HEK293 (cell line): Measurements from ENCODE around the gene DENND5A.

Source experiments
- BCL11A ChIP-seq: fragments of 450-650 bp; formaldehyde crosslinking; IDR thresholded peaks from 2 replicates; pipeline ENCODE4 v1.5.1; 2016; ENCODE audit warnings: low read depth, missing biosample characterization, missing genetic modification characterization
- KLF1 ChIP-seq: fragments of 450-650 bp; formaldehyde crosslinking; IDR thresholded peaks from 2 replicates; pipeline ENCODE4 v1.5.1; 2016; ENCODE audit warnings: missing biosample characterization, missing genetic modification characterization
- TCF7L2 ChIP-seq: IDR thresholded peaks from 2 replicates; pipeline ENCODE4 v1.6.1; 2011; ENCODE audit warnings: low read depth, mild to moderate bottlenecking, inconsistent platforms, low read length, moderate library complexity, borderline replicate concordance
- ZNF138 ChIP-seq: fragments of 450-650 bp; formaldehyde crosslinking; IDR thresholded peaks from 2 replicates; pipeline ENCODE4 v1.5.1; 2016; ENCODE audit warnings: missing biosample characterization, missing genetic modification characterization, borderline replicate concordance
- ZNF510 ChIP-seq: fragments of 450-650 bp; formaldehyde crosslinking; IDR thresholded peaks from 2 replicates; pipeline ENCODE4 v1.5.1; 2018; ENCODE audit warnings: mild to moderate bottlenecking, missing genetic modification characterization, missing biosample characterization; ENCODE audit not compliant: insufficient replicate concordance
- ZNF600 ChIP-seq: fragments of 450-650 bp; formaldehyde crosslinking; IDR thresholded peaks from 2 replicates; pipeline ENCODE4 v1.5.1; 2016; ENCODE audit warnings: missing biosample characterization, missing genetic modification characterization
- TF ChIP-seq, protein P1 (sequence below): fragments of 450-650 bp; formaldehyde crosslinking; IDR thresholded peaks from 2 replicates; pipeline ENCODE4 v1.5.1; 2016; ENCODE audit warnings: missing biosample characterization, missing genetic modification characterization
- TF ChIP-seq, protein P2 (sequence below): fragments of 450-650 bp; formaldehyde crosslinking; IDR thresholded peaks from 2 replicates; pipeline ENCODE4 v1.5.1; 2016; ENCODE audit warnings: missing biosample characterization, missing genetic modification characterization
- TF ChIP-seq, protein P3 (sequence below): fragments of 450-650 bp; formaldehyde crosslinking; IDR thresholded peaks from 2 replicates; pipeline ENCODE4 v1.5.1; 2016; ENCODE audit warnings: missing biosample characterization, missing genetic modification characterization
- TF ChIP-seq, protein P4 (sequence below): fragments of 450-650 bp; formaldehyde crosslinking; IDR thresholded peaks from 2 replicates; pipeline ENCODE4 v1.5.1; 2016; ENCODE audit warnings: missing biosample characterization, missing genetic modification characterization
- TF ChIP-seq, protein P5 (sequence below): fragments of 450-650 bp; formaldehyde crosslinking; IDR thresholded peaks from 2 replicates; pipeline ENCODE4 v1.5.1; 2016; ENCODE audit warnings: missing biosample characterization, missing genetic modification characterization

DNA sequence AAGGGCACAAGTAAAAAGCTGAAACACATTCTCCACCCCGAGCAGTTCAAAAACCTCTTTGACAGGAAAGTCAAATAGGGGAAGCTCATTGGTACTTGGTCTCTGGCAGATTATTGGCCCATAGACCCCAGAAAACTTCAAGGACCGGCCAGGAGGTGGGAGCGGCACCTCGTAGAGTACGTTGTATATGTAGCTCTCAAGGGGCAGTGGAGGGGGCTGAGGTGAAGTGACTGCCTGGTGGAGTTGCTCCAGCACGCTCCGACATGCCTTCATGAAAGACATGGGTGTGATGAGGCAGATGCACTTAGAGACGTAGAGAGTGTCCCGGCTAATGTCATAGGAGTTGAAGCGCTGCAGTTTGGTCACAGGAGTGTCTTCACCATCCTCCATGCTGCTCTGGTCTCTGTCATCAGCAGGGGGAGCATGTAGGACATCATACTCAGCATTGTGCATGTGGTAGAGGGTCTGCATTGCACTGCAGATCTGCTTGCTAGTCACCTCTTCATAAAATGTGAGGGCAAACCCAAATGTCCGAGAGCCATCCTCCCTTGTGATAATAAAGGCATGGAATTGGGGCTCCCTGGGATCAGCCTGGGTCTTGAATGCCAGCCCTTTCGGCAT is 61.3 kb downstream of the DENND5A start:
- TF ChIP-seq, protein P1, sequence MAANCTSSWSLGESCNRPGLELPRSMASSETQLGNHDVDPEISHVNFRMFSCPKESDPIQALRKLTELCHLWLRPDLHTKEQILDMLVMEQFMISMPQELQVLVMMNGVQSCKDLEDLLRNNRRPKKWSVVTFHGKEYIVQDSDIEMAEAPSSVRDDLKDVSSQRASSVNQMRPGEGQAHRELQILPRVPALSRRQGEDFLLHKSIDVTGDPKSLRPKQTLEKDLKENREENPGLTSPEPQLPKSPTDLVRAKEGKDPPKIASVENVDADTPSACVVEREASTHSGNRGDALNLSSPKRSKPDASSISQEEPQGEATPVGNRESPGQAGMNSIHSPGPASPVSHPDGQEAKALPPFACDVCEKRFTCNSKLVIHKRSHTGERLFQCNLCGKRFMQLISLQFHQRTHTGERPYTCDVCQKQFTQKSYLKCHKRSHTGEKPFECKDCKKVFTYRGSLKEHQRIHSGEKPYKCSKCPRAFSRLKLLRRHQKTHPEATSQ: no peak
- TF ChIP-seq ZNF510 (tag by site-specific recombination) (no peak), BCL11A (tag by site-specific recombination) (no peak), ZNF600 (no peak), KLF1 (no peak), ZNF138 (tag by site-specific recombination) (no peak), TCF7L2 (no peak)
- TF ChIP-seq, protein P2, sequence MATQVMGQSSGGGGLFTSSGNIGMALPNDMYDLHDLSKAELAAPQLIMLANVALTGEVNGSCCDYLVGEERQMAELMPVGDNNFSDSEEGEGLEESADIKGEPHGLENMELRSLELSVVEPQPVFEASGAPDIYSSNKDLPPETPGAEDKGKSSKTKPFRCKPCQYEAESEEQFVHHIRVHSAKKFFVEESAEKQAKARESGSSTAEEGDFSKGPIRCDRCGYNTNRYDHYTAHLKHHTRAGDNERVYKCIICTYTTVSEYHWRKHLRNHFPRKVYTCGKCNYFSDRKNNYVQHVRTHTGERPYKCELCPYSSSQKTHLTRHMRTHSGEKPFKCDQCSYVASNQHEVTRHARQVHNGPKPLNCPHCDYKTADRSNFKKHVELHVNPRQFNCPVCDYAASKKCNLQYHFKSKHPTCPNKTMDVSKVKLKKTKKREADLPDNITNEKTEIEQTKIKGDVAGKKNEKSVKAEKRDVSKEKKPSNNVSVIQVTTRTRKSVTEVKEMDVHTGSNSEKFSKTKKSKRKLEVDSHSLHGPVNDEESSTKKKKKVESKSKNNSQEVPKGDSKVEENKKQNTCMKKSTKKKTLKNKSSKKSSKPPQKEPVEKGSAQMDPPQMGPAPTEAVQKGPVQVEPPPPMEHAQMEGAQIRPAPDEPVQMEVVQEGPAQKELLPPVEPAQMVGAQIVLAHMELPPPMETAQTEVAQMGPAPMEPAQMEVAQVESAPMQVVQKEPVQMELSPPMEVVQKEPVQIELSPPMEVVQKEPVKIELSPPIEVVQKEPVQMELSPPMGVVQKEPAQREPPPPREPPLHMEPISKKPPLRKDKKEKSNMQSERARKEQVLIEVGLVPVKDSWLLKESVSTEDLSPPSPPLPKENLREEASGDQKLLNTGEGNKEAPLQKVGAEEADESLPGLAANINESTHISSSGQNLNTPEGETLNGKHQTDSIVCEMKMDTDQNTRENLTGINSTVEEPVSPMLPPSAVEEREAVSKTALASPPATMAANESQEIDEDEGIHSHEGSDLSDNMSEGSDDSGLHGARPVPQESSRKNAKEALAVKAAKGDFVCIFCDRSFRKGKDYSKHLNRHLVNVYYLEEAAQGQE (tag by site-specific recombination): no peak
- TF ChIP-seq, protein P3, sequence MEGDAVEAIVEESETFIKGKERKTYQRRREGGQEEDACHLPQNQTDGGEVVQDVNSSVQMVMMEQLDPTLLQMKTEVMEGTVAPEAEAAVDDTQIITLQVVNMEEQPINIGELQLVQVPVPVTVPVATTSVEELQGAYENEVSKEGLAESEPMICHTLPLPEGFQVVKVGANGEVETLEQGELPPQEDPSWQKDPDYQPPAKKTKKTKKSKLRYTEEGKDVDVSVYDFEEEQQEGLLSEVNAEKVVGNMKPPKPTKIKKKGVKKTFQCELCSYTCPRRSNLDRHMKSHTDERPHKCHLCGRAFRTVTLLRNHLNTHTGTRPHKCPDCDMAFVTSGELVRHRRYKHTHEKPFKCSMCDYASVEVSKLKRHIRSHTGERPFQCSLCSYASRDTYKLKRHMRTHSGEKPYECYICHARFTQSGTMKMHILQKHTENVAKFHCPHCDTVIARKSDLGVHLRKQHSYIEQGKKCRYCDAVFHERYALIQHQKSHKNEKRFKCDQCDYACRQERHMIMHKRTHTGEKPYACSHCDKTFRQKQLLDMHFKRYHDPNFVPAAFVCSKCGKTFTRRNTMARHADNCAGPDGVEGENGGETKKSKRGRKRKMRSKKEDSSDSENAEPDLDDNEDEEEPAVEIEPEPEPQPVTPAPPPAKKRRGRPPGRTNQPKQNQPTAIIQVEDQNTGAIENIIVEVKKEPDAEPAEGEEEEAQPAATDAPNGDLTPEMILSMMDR (tag by site-specific recombination): no peak; the same call in 1 of the 2 replicates
- TF ChIP-seq, protein P4, sequence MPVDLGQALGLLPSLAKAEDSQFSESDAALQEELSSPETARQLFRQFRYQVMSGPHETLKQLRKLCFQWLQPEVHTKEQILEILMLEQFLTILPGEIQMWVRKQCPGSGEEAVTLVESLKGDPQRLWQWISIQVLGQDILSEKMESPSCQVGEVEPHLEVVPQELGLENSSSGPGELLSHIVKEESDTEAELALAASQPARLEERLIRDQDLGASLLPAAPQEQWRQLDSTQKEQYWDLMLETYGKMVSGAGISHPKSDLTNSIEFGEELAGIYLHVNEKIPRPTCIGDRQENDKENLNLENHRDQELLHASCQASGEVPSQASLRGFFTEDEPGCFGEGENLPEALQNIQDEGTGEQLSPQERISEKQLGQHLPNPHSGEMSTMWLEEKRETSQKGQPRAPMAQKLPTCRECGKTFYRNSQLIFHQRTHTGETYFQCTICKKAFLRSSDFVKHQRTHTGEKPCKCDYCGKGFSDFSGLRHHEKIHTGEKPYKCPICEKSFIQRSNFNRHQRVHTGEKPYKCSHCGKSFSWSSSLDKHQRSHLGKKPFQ (tag by site-specific recombination): no peak
- TF ChIP-seq, protein P5, sequence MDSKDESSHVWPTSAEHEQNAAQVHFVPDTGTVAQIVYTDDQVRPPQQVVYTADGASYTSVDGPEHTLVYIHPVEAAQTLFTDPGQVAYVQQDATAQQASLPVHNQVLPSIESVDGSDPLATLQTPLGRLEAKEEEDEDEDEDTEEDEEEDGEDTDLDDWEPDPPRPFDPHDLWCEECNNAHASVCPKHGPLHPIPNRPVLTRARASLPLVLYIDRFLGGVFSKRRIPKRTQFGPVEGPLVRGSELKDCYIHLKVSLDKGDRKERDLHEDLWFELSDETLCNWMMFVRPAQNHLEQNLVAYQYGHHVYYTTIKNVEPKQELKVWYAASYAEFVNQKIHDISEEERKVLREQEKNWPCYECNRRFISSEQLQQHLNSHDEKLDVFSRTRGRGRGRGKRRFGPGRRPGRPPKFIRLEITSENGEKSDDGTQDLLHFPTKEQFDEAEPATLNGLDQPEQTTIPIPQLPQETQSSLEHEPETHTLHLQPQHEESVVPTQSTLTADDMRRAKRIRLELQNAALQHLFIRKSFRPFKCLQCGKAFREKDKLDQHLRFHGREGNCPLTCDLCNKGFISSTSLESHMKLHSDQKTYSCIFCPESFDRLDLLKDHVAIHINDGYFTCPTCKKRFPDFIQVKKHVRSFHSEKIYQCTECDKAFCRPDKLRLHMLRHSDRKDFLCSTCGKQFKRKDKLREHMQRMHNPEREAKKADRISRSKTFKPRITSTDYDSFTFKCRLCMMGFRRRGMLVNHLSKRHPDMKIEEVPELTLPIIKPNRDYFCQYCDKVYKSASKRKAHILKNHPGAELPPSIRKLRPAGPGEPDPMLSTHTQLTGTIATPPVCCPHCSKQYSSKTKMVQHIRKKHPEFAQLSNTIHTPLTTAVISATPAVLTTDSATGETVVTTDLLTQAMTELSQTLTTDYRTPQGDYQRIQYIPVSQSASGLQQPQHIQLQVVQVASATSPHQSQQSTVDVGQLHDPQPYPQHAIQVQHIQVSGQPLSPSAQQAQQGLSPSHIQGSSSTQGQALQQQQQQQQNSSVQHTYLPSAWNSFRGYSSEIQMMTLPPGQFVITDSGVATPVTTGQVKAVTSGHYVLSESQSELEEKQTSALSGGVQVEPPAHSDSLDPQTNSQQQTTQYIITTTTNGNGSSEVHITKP: no peak
